GM19324 (cell line): ENCODE measurements around the gene OBSCN.

Source experiments
- ATAC-seq: cut with Tn5 transposase; IDR thresholded peaks from one replicate; pipeline ENCODE4 v1.9.1; 2021; ENCODE audit warnings: mild to moderate bottlenecking, moderate library complexity; ENCODE audit not compliant: unreplicated experiment, low FRiP score

The OBSCN gene

GRCh38 chr1:228207851-228208821 lies at the start of gene OBSCN:
Gene OBSCN, plus strand, starts transcription at chr1:228208044. Its CDS starts 3,740 bp downstream, at chr1:228211784.
- no peak for ATAC-seq

- ATAC-seq, result no peak
Measured at GRCh38 chr1:228158151-228159007, 49.5 kb upstream of the OBSCN start.

GRCh38 chr1:228159008-228159665 lies 48.7 kb upstream of the OBSCN start:
- ATAC-seq, result no peak

- ATAC-seq, result no peak
Measured at GRCh38 chr1:228160201-228160761, 47.6 kb upstream of the OBSCN start.

GRCh38 chr1:228161362-228161761 lies 46.5 kb upstream of the OBSCN start:
- no peak for ATAC-seq

GRCh38 chr1:228161866-228162265 lies 46.0 kb upstream of the OBSCN start:
- ATAC-seq, result no peak

- ATAC-seq, result no peak
Measured at GRCh38 chr1:228162286-228163006, 45.4 kb upstream of the OBSCN start.

GRCh38 chr1:228163007-228163753 lies 44.7 kb upstream of the OBSCN start:
- no peak for ATAC-seq

- no peak for ATAC-seq
Measured at GRCh38 chr1:228163776-228164519, 43.9 kb upstream of the OBSCN start.

GRCh38 chr1:228164561-228165371 lies 43.1 kb upstream of the OBSCN start:
- ATAC-seq, result no peak

GRCh38 chr1:228165372-228166169 lies 42.3 kb upstream of the OBSCN start, which contains the start of gene IBA57:
Gene IBA57, plus strand, starts transcription at chr1:228165804. Its CDS starts 13 bp downstream, at chr1:228165817.
- ATAC-seq, result peak; percentile 91

- ATAC-seq, result peak; percentile 8
Measured at GRCh38 chr1:228166170-228166936, 41.5 kb upstream of the OBSCN start.

- no peak for ATAC-seq
Measured at GRCh38 chr1:228168563-228169270, 39.1 kb upstream of the OBSCN start.

- no peak for ATAC-seq
Measured at GRCh38 chr1:228169345-228169744, 38.5 kb upstream of the OBSCN start.

- ATAC-seq, result no peak
Measured at GRCh38 chr1:228170666-228171065, 37.2 kb upstream of the OBSCN start.
